IMR-90 (cell line): ENCODE measurements around the gene TMEM114.

Experiments
- BHLHE40 ChIP-seq: fragments of 150-350 bp; IDR thresholded peaks from 2 replicates; pipeline ENCODE4 v1.6.1; 2016; ENCODE audit warnings: mild to moderate bottlenecking, low read depth, low read length
- CEBPB ChIP-seq: IDR thresholded peaks from 2 replicates; pipeline ENCODE4 v1.6.1; 2012; ENCODE audit warnings: low read depth, low read length, improper control_type of control experiment
- CHD1 ChIP-seq: IDR thresholded peaks from 2 replicates; pipeline ENCODE4 v1.6.1; 2012; ENCODE audit warnings: low read depth, low read length, improper control_type of control experiment
- FOS ChIP-seq: fragments of 150-350 bp; IDR thresholded peaks from 2 replicates; pipeline ENCODE4 v1.6.1; 2016; ENCODE audit warnings: low read depth, low read length
- MAFK ChIP-seq: IDR thresholded peaks from 2 replicates; pipeline ENCODE4 v1.6.1; 2012; ENCODE audit warnings: low read depth, low read length, improper control_type of control experiment
- MAZ ChIP-seq: IDR thresholded peaks from 2 replicates; pipeline ENCODE4 v1.6.1; 2012; ENCODE audit warnings: low read depth, mild to moderate bottlenecking, low read length, improper control_type of control experiment, moderate library complexity, borderline replicate concordance
- NFE2L2 ChIP-seq: fragments of 150-350 bp; IDR thresholded peaks from 2 replicates; pipeline ENCODE4 v1.6.1; 2016; ENCODE audit warnings: low read depth, mild to moderate bottlenecking, low read length
- POLR2A ChIP-seq: IDR thresholded peaks from 2 replicates; pipeline ENCODE4 v1.6.1; 2012; ENCODE audit warnings: mild to moderate bottlenecking, low read depth, low read length
- RAD21 ChIP-seq: IDR thresholded peaks from 2 replicates; pipeline ENCODE4 v1.6.1; 2012; ENCODE audit warnings: low read length, improper control_type of control experiment
- RCOR1 ChIP-seq: IDR thresholded peaks from 2 replicates; pipeline ENCODE4 v1.6.1; 2012; ENCODE audit warnings: mild to moderate bottlenecking, low read length, improper control_type of control experiment; ENCODE audit not compliant: insufficient replicate concordance
- TF ChIP-seq, protein P1 (sequence below): conservative IDR thresholded peaks from 2 replicates; pipeline ENCODE4 v1.5.1; 2012; ENCODE audit warnings: mild to moderate bottlenecking, low read depth, low read length, improper control_type of control experiment
- TF ChIP-seq, protein P2 (sequence below): fragments of 150-350 bp; IDR thresholded peaks from 2 replicates; pipeline ENCODE4 v1.6.1; 2017; ENCODE audit warnings: mild to moderate bottlenecking, antibody characterized with exemption, low read length, low read depth

DNA sequence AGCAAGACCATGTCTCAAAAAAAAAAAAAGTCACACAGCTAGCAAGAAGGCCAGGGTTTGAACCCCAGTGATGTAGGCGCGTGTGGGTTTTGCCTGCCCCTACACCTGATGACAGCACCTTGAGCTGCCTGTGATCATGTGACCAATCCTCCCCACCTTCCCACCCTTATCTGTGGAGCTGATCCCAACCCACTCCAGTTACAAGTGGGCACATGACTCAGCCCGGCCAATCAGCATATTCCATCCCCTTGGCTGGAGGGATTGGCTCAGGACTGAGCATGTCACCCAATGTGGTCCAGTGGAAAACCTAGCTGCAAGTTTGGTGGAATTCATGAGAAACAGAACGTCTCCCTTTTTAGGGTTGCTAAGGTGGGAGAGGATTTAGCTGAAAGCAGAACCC is 6.6 kb downstream of the TMEM114 start:
- TF ChIP-seq, protein P1, sequence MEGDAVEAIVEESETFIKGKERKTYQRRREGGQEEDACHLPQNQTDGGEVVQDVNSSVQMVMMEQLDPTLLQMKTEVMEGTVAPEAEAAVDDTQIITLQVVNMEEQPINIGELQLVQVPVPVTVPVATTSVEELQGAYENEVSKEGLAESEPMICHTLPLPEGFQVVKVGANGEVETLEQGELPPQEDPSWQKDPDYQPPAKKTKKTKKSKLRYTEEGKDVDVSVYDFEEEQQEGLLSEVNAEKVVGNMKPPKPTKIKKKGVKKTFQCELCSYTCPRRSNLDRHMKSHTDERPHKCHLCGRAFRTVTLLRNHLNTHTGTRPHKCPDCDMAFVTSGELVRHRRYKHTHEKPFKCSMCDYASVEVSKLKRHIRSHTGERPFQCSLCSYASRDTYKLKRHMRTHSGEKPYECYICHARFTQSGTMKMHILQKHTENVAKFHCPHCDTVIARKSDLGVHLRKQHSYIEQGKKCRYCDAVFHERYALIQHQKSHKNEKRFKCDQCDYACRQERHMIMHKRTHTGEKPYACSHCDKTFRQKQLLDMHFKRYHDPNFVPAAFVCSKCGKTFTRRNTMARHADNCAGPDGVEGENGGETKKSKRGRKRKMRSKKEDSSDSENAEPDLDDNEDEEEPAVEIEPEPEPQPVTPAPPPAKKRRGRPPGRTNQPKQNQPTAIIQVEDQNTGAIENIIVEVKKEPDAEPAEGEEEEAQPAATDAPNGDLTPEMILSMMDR: no peak
- TF ChIP-seq RAD21 (no peak), MAZ (no peak), POLR2A (no peak), CEBPB (no peak), MAFK (no peak), CHD1 (no peak), FOS (no peak), RCOR1 (no peak), NFE2L2 (no peak), BHLHE40 (no peak)
- TF ChIP-seq, protein P2, sequence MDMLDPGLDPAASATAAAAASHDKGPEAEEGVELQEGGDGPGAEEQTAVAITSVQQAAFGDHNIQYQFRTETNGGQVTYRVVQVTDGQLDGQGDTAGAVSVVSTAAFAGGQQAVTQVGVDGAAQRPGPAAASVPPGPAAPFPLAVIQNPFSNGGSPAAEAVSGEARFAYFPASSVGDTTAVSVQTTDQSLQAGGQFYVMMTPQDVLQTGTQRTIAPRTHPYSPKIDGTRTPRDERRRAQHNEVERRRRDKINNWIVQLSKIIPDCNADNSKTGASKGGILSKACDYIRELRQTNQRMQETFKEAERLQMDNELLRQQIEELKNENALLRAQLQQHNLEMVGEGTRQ: peak; percentile 64; the same call in 1 of the 2 replicates
